ENCODE results near the gene ZNF541. TPM values are rescaled to one million over a fixed set of nuclear protein-coding genes. Genes with fewer than 3 reads are reported as not detected.

ZNF541 gene
- total RNA-seq, 2 donors from 2014 or later: not detected

DNA sequence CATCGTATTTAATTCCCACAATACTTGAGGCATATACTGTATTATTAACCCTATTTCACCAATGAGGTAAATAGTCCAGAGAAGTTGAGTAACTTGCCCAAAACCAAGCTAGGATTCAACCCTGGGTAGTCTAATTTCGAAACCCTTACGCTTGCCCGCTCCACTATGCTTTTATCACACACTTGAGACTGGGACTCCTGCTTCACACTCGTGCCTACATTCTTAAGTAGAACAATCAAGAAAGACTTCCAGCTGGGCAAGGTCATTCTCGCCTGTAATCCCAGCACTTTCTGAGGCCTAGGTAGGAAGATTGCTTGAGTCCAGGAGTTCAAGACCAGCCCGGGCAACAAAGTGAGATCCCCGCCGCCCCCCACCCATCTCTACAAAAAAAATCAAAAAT is 3.6 kb downstream of the ZNF541 start:
- TF ChIP-seq, protein P1, sequence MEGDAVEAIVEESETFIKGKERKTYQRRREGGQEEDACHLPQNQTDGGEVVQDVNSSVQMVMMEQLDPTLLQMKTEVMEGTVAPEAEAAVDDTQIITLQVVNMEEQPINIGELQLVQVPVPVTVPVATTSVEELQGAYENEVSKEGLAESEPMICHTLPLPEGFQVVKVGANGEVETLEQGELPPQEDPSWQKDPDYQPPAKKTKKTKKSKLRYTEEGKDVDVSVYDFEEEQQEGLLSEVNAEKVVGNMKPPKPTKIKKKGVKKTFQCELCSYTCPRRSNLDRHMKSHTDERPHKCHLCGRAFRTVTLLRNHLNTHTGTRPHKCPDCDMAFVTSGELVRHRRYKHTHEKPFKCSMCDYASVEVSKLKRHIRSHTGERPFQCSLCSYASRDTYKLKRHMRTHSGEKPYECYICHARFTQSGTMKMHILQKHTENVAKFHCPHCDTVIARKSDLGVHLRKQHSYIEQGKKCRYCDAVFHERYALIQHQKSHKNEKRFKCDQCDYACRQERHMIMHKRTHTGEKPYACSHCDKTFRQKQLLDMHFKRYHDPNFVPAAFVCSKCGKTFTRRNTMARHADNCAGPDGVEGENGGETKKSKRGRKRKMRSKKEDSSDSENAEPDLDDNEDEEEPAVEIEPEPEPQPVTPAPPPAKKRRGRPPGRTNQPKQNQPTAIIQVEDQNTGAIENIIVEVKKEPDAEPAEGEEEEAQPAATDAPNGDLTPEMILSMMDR (conservative IDR thresholded peaks at IDR 0.05): no peak
- Histone ChIP-seq H3K27ac (ENCODE audit: low read depth, low read length) (no peak overlapping the region), H3K27me3 (ENCODE audit: control insufficient read depth, insufficient read depth, low read length, poor library complexity, severe bottlenecking) (no peaks in the 10 kb centered on the region), H3K36me3 (ENCODE audit: control insufficient read depth, insufficient read depth, low read length) (no peaks in the 10 kb centered on the region), H3K4me3 (ENCODE audit: low read length) (no peak overlapping the region), H3K9ac (ENCODE audit: extremely low read depth, low read length, poor library complexity, severe bottlenecking) (no peak overlapping the region), H3K9me3 (ENCODE audit: control insufficient read depth, low read length) (no peaks in the 10 kb centered on the region), H3K4me1 (ENCODE audit: control insufficient read depth, insufficient read depth, low read length) (no peaks in the 10 kb centered on the region)
- H3K36me3 Mint-ChIP-seq (ENCODE audit: low read depth): no peaks in the 10 kb centered on the region
- no peaks in the 10 kb centered on the region for H3K4me1 Mint-ChIP-seq
- peak overlapping the region; percentile 64 for H3K27ac Mint-ChIP-seq
- H3K27me3 Mint-ChIP-seq (ENCODE audit: insufficient read depth): no peaks in the 10 kb centered on the region
- WGBS, 2 experiments (ENCODE audit: insufficient coverage in 1 of 2, insufficient read length in 1 of 2): 71 to 88% methylated on average over 5 to 9 of the region's 9 CpGs
- no peak overlapping the region for H3K4me3 Mint-ChIP-seq
- no peaks in the 10 kb centered on the region for H3K9me3 Mint-ChIP-seq
- no peak for DNase-seq

- TF ChIP-seq, protein P1 (conservative IDR thresholded peaks at IDR 0.05): no peak
- H3K4me1 Mint-ChIP-seq: peaks cover 6% of the 10 kb centered on the region
- no peaks in the 10 kb centered on the region for H3K27me3 Mint-ChIP-seq (ENCODE audit: insufficient read depth)
- DNase-seq: no peak
- no peaks in the 10 kb centered on the region for H3K27me3 ChIP-seq (ENCODE audit: control insufficient read depth, insufficient read depth, low read length, poor library complexity, severe bottlenecking)
- no peaks in the 10 kb centered on the region for H3K36me3 Mint-ChIP-seq (ENCODE audit: low read depth)
- no peak overlapping the region for H3K9ac ChIP-seq (ENCODE audit: extremely low read depth, low read length, poor library complexity, severe bottlenecking)
- WGBS, 2 experiments (ENCODE audit: insufficient coverage in 1 of 2, insufficient read length in 1 of 2): 84 to 89% methylated on average over 3 of the region's 3 CpGs
- H3K27ac Mint-ChIP-seq: no peak overlapping the region
- H3K4me1 ChIP-seq (ENCODE audit: control insufficient read depth, insufficient read depth, low read length): no peaks in the 10 kb centered on the region
- H3K9me3 Mint-ChIP-seq: no peaks in the 10 kb centered on the region
- H3K27ac ChIP-seq (ENCODE audit: low read depth, low read length): no peak overlapping the region
- H3K9me3 ChIP-seq (ENCODE audit: control insufficient read depth, low read length): no peaks in the 10 kb centered on the region
- no peak overlapping the region for H3K4me3 ChIP-seq (ENCODE audit: low read length)
- no peaks in the 10 kb centered on the region for H3K36me3 ChIP-seq (ENCODE audit: control insufficient read depth, insufficient read depth, low read length)
- no peak overlapping the region for H3K4me3 Mint-ChIP-seq
Observed at GRCh38 chr19:47564081-47564480, 8.9 kb downstream of the ZNF541 start.

DNA sequence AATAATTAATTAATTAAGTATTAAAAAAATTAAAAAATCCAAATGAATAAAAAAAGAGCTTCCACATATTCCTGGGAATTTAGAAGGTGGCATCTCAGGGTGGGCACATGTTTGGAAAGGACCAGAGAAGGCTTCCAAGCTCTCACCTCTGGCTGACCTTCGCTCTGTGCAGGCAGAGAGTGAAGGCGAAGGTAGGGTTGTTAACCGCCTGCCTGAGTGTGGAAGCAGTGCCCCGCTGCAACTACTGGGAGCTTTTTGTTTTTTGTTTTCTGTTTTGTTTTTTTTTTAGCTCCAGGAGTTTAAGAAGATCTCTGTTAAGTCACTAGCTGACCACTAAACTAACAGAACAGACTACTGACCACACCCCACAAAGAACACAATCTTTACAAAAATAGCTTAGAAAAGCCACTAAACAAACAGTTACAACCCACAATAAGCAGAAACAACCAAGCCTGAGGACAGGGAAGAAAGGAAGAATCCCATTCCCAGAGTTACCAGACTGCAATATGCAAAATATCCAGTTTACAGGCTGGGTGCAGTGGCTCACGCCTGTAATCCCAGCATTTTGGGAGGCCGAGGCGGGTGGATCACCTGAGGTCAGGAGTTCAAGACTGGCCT is 11.4 kb downstream of the ZNF541 start:
- Histone ChIP-seq H3K27me3 (ENCODE audit: control insufficient read depth, insufficient read depth, low read length, poor library complexity, severe bottlenecking) (no peaks in the 10 kb centered on the region), H3K9me3 (ENCODE audit: control insufficient read depth, low read length) (no peaks in the 10 kb centered on the region), H3K27ac (ENCODE audit: low read depth, low read length) (no peak overlapping the region), H3K4me3 (ENCODE audit: low read length) (no peak overlapping the region), H3K36me3 (ENCODE audit: control insufficient read depth, insufficient read depth, low read length) (no peaks in the 10 kb centered on the region), H3K4me1 (ENCODE audit: control insufficient read depth, insufficient read depth, low read length) (no peaks in the 10 kb centered on the region), H3K9ac (ENCODE audit: extremely low read depth, low read length, poor library complexity, severe bottlenecking) (no peak overlapping the region)
- DNase-seq: no peak
- Mint-ChIP-seq H3K36me3 (ENCODE audit: low read depth) (no peaks in the 10 kb centered on the region), H3K27me3 (ENCODE audit: insufficient read depth) (no peaks in the 10 kb centered on the region), H3K9me3 (no peaks in the 10 kb centered on the region), H3K4me3 (no peak overlapping the region), H3K27ac (no peak overlapping the region), H3K4me1 (peaks cover 6% of the 10 kb centered on the region)
- TF ChIP-seq, protein P1 (conservative IDR thresholded peaks at IDR 0.05): no peak
- 95 to 100% methylated on average over 5 to 7 of the region's 7 CpGs for WGBS, 2 experiments (ENCODE audit: insufficient coverage in 1 of 2, insufficient read length in 1 of 2)
